DOHH2 (cell line): ENCODE results near the gene LILRB5.

Experiments used
- EZH2phosphoT487 ChIP-seq: fragments of 200-600 bp; sonication (generic); IDR thresholded peaks from 2 replicates; pipeline ENCODE4 v1.6.1; 2017; ENCODE audit warnings: borderline replicate concordance, mild to moderate bottlenecking, antibody characterized with exemption, low read length, moderate library complexity, mixed read lengths
- TF ChIP-seq, protein P1 (sequence below): fragments of 200-600 bp; sonication (generic); IDR thresholded peaks from one replicate; pipeline ENCODE4 v1.5.1; 2014; ENCODE audit warnings: antibody characterized with exemption, mild to moderate bottlenecking, low read depth, low read length; ENCODE audit not compliant: poor library complexity, severe bottlenecking

DNA sequence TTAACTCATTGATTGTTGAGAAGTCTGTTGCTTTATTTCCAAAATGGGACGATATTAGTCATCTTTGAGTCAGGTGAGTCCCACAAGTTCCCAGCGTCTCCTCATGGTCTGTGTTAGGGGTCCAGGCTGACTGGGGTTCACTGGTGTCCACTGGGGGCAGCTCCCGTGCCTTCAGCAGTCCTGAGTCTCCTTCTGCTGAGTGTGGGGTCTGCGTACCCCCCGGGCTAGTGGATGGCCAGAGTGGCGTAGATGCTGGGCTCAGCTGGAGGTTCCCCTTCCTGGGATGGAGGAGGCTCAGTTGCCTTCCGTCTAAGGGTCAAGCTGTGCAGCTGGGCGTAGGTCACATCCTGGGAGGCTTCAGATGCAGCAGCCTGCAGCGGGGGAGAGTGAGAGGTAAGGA, 40.2 kb downstream of the LILRB5 start:
- no peak for TF ChIP-seq EZH2phosphoT487
- TF ChIP-seq, protein P1, sequence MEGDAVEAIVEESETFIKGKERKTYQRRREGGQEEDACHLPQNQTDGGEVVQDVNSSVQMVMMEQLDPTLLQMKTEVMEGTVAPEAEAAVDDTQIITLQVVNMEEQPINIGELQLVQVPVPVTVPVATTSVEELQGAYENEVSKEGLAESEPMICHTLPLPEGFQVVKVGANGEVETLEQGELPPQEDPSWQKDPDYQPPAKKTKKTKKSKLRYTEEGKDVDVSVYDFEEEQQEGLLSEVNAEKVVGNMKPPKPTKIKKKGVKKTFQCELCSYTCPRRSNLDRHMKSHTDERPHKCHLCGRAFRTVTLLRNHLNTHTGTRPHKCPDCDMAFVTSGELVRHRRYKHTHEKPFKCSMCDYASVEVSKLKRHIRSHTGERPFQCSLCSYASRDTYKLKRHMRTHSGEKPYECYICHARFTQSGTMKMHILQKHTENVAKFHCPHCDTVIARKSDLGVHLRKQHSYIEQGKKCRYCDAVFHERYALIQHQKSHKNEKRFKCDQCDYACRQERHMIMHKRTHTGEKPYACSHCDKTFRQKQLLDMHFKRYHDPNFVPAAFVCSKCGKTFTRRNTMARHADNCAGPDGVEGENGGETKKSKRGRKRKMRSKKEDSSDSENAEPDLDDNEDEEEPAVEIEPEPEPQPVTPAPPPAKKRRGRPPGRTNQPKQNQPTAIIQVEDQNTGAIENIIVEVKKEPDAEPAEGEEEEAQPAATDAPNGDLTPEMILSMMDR, result no peak
